Skeletal muscle cell (primary cell): ENCODE results near the gene CEP135.
"Not testable (repeated sequence)": the region's sequence is repeated elsewhere in the genome, so short reads cannot be mapped to it uniquely, and the experiment has no call there.

ENCODE experiments used
- DNase-seq: peaks from one replicate; pipeline ENCODE4 v3.0.0-alpha.2; 2010; ENCODE audit warnings: low read depth
- H3K4me3 ChIP-seq: 2 replicates; pipeline ENCODE4 v1.5.1; 2011; ENCODE audit warnings: low read depth, mild to moderate bottlenecking, control low read depth, low read length, moderate library complexity

CEP135 gene

DNA sequence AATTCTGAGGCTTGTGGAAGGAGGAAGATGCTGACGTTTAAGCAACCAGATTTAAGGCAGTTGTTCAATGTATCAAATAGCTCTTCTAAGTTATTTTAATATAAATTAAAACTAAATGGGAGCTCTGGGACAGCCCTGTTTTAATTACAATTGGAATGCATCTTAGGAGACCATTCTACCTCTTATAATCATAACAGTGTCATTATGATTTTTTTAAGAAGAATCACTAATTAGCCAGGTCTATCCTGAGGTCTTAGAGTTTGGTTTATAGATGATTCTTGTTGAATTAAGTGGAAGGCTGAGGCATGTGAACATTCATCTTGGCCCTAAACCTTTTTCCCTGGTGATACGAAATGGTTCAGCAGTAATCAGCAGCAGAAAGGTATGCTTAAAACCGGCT is 113.4 kb downstream of the CEP135 start:
- DNase-seq, result no peak
- H3K4me3 ChIP-seq, result no peak overlapping the region

DNA sequence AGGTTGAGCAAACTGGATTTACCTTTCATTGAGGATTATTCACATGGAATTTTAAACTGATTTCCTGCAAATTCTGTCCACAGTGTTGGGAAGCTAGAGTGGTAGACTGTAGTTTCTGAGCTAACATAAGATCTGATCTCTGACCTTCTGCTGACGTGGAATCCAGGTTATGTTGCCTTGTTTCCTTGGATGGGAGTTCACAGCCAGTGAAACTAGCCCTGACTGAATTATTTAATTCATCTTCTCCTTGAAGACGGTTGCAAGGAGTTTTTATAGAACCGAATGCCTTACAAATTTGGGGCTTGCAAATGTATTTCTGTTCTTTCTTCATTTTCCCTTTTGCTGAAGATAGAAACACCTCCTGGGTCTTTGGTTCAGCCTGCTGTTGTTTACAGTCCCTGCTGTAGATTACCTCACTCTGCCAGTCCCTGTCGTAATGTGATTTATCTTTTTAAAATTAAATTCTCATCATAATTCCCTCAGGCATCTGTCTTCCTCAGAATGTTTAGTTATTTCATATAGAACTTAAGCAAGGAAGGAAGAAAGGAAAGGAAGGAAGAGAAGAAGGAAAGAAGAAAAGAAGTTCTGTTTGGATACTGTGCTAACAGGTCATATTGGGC is 113.9 kb downstream of the CEP135 start:
- no peak for DNase-seq
- no peak overlapping the region for H3K4me3 ChIP-seq

DNA sequence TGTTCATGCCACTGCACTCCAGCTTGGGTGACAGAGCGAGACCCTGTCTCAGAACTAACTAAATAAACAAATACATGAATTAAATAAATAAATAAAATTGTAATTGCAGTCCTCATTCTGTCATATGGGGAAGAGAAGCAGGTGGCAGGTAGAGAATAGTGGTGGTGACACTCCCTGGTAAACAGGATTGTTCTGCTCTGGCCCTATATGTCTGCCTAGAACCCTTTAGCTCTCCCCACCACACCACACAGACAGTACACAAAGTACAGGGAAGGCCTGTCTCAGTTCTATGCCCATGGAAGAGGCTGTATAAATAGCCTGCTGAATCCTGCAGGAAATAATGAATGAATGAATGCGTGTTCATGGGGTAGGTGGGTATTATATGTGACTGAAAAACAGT is 117.7 kb downstream of the CEP135 start:
- H3K4me3 ChIP-seq, result no peak overlapping the region
- DNase-seq, result no peak

DNA sequence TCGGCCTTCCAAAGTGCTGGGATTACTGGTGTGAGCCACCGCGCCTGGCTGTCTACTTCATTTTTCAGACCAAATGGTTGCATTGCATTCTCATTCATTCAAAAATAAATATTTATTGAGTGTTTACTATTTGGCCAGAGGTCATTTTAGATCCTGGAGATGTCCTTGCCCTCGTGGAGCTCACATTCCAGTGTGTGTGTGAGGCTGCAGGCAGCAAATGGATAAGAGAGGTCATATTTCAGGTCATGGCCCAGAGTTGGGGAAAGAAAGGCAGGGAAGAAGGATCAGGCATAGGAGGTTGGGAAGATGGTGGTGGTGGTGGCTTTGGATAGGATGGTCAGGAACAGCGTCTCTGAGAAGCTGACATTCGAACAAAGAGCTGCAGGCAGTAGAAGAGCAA is 119.1 kb downstream of the CEP135 start:
- DNase-seq, result no peak
- no peak overlapping the region for H3K4me3 ChIP-seq

DNA sequence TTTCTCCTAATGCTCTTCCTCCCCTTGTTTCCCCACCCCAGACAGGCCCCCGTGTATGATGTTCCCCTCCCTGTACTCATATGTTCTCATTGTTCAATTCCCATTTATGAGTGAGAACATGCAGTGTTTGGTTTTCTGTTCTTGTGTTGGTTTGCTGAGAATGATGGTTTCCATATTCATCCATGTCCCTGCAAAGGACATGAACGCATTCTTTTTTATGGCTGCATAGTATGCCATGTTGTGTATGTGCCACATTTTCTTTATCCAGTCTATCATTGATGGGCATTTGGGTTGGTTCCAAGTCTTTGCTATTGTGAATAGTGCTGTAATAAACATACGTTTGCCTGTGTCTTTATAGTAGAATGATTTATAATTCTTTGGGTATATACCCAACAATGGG is 124.0 kb downstream of the CEP135 start:
- not testable (repeated sequence) for H3K4me3 ChIP-seq, DNase-seq

DNA sequence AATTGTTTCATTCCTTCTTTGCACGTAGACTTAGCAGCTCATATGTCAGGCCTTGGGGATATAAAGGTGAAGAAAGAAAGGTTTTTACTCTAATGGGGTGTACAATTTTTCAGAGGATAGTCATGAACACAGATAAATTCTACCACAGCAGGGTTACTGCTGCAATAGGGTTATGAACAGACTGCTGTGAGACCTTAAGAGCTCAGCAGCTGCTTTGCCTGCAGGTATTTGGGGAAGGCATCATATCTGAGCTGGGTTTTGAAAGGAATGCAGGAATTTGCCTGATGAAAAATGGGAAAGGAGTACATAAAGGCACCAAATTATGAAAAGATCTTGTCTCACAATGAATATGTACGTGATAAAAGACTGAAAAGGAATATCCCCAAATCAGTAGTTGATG is 128.9 kb downstream of the CEP135 start:
- peak; percentile 18 for DNase-seq
- no peak overlapping the region for H3K4me3 ChIP-seq

DNA sequence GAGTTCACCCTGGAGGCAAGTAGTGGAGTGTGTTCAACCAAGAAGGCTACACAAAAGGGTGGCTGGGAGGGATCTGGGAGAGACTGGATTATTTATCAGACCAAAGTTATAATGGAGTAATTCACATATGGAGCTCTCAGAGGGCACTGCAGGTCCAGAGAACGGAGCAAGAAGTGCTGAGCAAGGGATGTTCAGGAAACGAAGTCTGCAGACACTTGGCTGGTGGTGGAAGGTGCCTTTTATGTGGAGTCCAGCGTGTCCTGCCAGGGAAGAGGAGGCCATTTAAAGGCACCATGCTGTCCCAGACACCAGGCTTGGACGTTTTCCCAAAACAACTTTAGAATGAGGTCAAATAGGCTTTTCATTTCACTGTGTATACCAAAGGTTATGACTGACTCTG is 130.1 kb downstream of the CEP135 start:
- no peak for DNase-seq

DNA sequence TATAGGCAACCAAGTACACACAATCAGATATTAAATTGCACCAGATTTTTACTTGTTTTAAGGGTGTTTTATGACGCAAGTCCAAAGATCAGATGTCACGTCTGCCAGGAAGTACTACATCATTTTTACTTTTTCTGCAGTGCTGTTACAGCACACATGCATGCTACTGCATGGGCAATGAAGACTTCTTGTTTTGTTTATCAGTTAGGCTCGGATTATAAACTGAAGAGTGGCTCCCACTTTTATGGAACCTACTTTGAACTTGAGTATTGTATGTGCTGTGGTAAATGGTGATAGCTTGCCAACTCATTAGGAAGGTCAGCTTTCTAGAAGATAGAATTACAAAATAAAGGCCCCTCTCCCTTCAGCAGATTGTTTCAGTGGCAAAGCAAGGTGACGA is 131.6 kb downstream of the CEP135 start:
- no peak for DNase-seq
- no peak overlapping the region for H3K4me3 ChIP-seq

More for the DNA sequence above, 130.1 kb downstream of the CEP135 start:
- no peak overlapping the region for H3K4me3 ChIP-seq

DNA sequence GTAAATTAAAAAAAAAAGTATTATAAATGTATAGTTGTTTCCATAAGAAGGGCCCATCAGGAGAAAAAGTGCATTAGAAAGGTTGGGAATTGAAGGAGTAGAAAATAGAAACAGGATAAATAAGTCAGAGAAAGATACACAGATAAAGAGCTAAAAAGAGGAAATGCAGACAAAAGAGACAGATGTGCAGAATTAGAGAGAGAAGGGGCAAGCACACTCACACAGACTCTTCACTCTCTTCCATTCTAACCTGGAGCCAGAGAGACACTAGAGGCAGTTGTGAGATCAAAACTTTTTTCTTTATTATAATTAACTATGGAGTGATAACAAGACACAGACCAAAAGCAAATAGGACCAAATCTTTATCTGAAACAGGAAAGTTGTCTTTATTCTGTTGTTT is 134.1 kb downstream of the CEP135 start:
- DNase-seq, result no peak
- no peak overlapping the region for H3K4me3 ChIP-seq
